Right kidney (tissue), 1 donor: Measurements from ENCODE around the gene GOLGA5.

Experiments used
- DNase-seq: peaks from one replicate; pipeline ENCODE4 v3.0.0-alpha.2; 2016

The GOLGA5 gene

DNA sequence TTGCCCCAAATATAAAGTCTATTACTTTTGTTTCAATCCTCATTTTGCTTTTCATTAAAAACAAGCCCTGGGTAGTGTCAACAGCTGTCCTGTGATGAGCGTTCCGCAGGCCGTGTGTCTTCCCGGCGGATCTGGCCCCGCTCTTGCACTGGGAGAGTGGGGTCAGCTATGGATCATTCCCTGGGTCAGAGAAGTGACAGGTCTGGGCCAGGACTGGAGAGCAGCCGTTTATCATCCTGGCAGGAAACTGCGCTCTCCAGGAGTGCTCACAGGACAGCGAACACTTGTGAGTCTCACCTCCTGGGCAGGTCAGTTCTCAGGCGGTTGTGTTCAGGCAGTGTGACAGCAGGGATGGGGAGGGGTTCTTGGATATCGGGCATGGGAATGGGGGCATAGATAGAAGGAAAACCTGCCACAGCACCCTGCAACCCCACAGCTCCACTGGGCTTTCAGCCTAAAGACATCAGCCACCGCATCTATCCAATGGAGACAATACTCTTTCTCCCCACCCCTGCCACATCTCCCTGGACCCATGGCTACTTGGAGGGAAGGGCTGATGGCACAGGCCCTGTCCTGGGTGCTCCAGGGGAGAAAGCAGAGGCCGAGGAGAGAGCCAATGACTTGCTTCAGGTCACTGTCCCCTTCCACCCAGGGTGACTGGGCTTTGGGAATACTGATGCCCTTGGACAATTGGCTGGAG, 81.0 kb downstream of the GOLGA5 start:
- DNase-seq: peak; percentile 23

- DNase-seq: no peak
Measured at GRCh38 chr14:92877757-92878431, 83.8 kb downstream of the GOLGA5 start.

- DNase-seq: no peak
Measured at GRCh38 chr14:92880351-92880750, 86.2 kb downstream of the GOLGA5 start.

DNA sequence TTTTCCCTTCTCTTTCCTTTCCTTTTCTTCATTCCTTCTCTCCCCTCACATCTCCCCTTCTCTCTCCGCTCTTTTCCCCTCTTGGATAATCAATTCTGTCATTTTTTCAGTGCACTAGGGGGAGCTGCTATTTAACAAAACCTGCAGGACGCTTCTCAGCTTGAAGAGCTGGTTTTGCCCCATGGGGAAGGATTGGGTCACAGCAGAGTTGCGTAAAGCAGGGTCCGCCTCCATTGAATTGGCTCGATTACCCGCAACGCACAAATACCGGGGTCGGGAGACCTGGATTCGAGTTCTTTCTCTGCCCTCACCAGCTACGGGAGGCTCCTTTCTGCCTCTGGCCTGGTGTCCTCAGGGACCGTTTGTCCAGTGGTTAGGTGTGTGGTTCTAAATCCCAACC, 86.7 kb downstream of the GOLGA5 start:
- no peak for DNase-seq

GRCh38 chr14:92883066-92883465, 89.0 kb downstream of the GOLGA5 start:
- no peak for DNase-seq

GRCh38 chr14:92884410-92884809, 90.3 kb downstream of the GOLGA5 start:
- no peak for DNase-seq

DNA sequence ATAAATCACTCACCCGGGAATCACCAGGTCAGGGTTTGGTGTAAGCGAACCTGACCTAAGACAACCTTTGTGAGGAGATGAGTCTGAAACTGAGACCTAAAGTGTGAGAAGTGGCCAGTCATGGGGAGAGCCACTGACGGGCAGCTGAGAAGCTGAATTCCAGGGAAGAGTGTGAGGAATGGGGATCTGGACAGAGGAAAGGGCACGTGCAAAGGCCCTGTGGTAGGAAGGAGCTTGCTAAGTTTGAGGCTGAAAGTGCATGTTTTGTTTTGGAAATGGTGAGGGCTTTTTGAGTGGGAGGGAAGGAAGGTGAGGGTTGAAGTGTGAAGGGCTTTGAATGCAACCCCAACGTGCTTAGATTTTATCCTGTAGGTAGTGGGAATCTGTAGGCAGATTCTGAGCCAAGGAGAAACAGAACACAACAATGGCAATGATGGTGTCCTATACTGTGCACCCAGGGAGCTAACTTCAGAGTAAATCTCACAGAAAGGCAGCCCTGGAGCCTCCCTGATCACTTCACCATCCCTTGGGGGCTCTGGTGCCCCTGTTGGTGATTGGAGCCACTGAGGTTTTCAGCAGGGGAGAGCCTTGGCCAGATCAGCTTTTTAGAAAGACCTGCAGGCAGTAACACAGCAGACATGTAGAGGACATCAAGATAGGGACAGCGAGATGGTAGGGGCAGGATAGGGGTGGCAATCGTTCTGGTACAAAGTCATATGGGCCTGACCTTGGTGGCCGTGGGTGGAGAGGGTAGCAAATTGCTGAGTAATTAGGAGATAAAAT, 91.4 kb downstream of the GOLGA5 start:
- no peak for DNase-seq

DNA sequence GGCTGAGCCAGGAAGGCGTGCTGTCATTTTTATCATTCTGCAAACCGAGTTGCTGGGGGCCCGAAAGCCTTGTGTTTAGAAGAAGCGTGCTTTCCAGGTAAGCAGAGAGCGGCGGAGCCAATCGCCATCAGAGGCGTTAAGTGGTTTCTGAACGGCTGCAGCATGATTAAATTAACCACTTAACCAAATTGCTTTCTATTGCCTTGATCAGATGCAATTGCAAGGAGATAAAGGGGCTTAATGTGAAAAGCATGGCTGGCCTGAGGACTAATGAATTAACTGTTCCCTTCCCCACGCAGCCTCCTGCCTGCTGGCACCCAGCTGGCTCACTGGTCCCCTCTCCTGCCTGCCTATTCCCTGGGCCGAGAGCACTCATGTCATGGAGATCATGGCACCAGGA, 92.2 kb downstream of the GOLGA5 start:
- DNase-seq: no peak

GRCh38 chr14:92887157-92887556, 93.1 kb downstream of the GOLGA5 start:
- DNase-seq: no peak

- DNase-seq: no peak
Measured at GRCh38 chr14:92888896-92889295, 94.8 kb downstream of the GOLGA5 start.
